Measurements from ENCODE around the gene F12. TPM values are rescaled to one million over a fixed set of nuclear protein-coding genes. Genes with fewer than 3 reads are reported as not detected.

The F12 gene
- total RNA-seq, 1 experiment from 2014 or later: 3.2 TPM

DNA sequence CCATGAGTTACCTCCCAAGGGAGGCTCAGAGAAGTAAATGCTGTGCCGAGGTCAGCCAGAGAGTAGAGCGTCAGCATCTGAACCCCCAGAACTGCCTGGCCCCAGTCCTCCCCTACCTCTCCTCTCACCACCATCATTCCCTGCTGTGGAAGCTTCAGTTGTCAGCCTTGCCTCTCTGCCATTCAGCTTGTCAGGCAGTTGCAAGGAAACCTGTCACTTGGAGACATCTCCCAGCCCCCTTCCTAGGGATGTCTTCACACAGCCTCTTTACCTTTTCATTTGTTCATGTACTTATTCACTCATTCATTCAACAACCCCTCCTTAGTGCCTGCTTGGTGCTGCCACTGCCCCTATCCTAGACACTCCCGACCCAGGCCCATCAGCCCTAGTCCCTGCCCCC is 49.5 kb downstream of the F12 start:
- H3K4me3 ChIP-seq (ENCODE audit: insufficient read depth, low read depth, low read length): no peak overlapping the region
- H3K27me3 ChIP-seq (ENCODE audit: control insufficient read depth, insufficient read depth, low read length): peaks cover 4% of the 10 kb centered on the region; the same call in 1 of the 2 replicates
- H3K36me3 ChIP-seq (replicated peaks; ENCODE audit: control insufficient read depth, insufficient read depth, low read length): no peaks in the 10 kb centered on the region
- no peak for DNase-seq

DNA sequence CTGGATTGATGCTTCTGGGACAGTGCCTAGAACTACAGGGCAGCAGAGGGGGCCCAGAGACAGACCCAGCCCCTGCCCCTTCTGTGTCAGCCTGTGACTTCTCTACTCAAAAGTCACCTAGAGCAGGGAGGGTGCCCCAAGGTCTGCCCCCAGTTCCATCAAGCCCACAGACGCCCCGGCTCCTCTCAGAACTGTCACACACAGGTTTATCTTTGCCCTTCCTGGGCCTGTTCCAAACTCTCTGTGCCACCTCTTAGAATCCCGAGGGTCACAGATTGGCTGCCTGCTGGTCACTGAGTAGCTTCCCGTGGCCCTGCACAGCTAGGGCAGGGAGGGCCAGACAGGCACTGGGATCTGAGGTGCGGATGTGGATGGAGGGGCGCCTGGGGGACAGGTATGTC is 49.9 kb downstream of the F12 start:
- no peak for DNase-seq

DNA sequence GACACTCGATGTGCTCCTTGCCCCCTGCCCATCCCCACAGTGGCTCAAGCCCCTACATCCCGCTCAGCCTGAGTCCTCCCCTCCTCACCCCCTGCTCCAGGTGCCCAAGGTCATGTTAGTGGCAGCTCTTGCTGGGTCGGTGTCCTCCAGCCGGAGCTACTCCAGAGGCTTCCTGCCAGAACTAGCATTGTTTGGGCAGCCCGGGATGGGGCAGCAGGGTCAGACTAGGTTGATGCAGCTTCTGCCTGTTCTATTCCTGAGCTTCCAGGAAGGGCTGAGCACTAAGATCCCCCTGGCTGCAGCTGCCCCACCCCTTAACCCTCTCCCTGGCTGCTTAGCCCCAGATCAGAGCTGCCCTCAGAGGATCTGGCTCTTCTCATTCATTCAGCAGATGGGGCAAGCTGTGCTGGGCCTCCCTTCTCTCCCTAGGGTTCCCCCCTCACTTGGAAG is 51.0 kb downstream of the F12 start:
- H3K27me3 ChIP-seq (ENCODE audit: control insufficient read depth, insufficient read depth, low read length): peaks cover 4% of the 10 kb centered on the region; the same call in 1 of the 2 replicates
- DNase-seq: peak; percentile 31
- H3K4me3 ChIP-seq (ENCODE audit: insufficient read depth, low read depth, low read length): no peak overlapping the region
- H3K36me3 ChIP-seq (replicated peaks; ENCODE audit: control insufficient read depth, insufficient read depth, low read length): no peaks in the 10 kb centered on the region

More for the DNA sequence above, 49.9 kb downstream of the F12 start:
- no peak overlapping the region for H3K4me3 ChIP-seq (ENCODE audit: insufficient read depth, low read depth, low read length)
- no peaks in the 10 kb centered on the region for H3K36me3 ChIP-seq (replicated peaks; ENCODE audit: control insufficient read depth, insufficient read depth, low read length)
- H3K27me3 ChIP-seq (ENCODE audit: control insufficient read depth, insufficient read depth, low read length): peaks cover 4% of the 10 kb centered on the region; the same call in 1 of the 2 replicates

DNA sequence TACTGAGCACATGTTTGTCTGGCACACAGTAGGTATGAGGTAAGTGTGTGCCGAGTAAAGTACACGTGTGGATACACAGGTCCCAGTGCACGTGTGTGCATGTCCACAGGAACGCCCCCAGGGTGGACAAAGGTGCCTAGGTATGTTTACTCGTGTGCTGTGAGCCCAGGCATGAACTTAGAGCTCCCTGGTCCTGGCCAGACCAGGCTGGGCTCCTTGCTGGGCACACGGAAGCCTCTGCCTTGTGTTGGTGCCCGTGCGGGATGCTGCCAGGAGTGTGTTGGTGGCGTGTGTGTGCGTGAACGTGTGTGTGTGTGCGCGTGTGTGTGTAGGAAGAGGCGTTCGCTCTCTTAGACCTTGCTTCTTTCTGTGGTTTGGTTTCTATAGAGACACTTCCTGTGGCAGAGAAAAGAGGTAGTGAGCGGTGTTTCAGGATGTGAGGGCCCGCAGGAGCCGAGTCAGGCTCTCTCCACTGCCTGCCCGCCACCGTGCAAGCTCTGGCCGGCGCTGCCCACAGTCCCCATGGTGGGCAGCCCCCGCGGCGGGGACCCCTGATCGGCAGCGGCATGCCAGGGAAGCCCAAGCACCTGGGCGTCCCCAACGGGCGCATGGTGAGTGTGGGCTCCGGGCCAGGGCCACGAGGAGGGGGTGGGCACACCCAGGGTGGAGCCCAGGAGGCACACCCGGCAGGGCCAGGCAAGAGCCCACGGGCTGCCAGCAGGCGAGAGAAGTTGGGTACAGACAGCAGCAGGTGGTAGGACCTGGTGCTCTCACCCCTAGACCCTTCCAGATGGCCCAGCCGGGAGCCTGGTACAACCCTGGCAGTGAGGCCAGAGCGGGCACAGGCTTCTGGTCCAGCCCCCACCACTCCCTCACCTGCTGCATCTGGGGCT is 51.7 kb downstream of the F12 start, which contains the start of gene RGS14:
Gene RGS14, plus strand, starts transcription at position 466 of the 893 bp plus-strand sequence. Its CDS starts 101 bp downstream, at position 567.
- Histone ChIP-seq H3K36me3 (replicated peaks; ENCODE audit: control insufficient read depth, insufficient read depth, low read length) (no peaks in the 10 kb centered on the region), H3K27me3 (ENCODE audit: control insufficient read depth, insufficient read depth, low read length) (peaks cover 4% of the 10 kb centered on the region; the same call in 1 of the 2 replicates), H3K4me3 (ENCODE audit: insufficient read depth, low read depth, low read length) (no peak within 1 kb of the TSS)
- DNase-seq: peak; percentile 50

DNA sequence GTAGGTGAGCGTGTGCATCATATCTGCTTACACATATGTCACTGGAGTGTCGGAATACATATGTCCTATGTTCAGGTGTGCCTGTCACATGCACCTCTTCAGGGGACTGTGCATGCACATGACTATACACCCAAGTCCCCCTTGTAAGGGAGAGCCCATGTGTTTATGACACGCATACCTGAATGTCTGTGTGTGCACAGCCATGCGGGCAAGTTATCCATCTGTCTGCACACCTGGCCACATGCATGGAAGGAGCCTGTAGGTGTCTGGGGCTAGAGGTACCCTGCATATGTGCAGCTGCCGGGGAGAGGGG is 52.3 kb downstream of the F12 start:
- no peak for DNase-seq
- peaks cover 2% of the 10 kb centered on the region; the same call in 1 of the 2 replicates for H3K27me3 ChIP-seq (ENCODE audit: control insufficient read depth, insufficient read depth, low read length)

DNA sequence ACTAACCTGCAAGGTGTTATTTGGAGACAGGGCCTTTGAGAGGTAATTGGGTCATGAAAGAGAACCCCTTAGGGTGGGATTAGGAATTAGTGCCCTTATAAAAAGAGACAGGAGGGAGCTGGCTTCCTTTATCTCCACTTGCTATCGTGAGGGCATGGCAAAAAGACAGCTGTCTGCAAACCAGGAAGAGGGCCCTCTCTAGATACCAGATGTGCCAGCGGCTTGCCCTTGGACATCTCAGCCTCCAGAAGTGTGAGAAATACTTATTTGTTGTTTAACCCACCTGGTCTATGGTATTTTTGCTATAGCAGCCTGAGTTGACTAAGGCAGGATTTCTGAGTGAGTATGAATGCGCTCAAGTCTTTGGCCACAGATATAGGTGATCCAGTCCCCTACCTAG is 52.6 kb downstream of the F12 start:
- DNase-seq: no peak
- Histone ChIP-seq H3K4me3 (ENCODE audit: insufficient read depth, low read depth, low read length) (no peak overlapping the region), H3K36me3 (replicated peaks; ENCODE audit: control insufficient read depth, insufficient read depth, low read length) (no peaks in the 10 kb centered on the region), H3K27me3 (ENCODE audit: control insufficient read depth, insufficient read depth, low read length) (no peaks in the 10 kb centered on the region)

More for the DNA sequence above, 52.3 kb downstream of the F12 start:
- Histone ChIP-seq H3K4me3 (ENCODE audit: insufficient read depth, low read depth, low read length) (no peak overlapping the region), H3K36me3 (replicated peaks; ENCODE audit: control insufficient read depth, insufficient read depth, low read length) (no peaks in the 10 kb centered on the region)

DNA sequence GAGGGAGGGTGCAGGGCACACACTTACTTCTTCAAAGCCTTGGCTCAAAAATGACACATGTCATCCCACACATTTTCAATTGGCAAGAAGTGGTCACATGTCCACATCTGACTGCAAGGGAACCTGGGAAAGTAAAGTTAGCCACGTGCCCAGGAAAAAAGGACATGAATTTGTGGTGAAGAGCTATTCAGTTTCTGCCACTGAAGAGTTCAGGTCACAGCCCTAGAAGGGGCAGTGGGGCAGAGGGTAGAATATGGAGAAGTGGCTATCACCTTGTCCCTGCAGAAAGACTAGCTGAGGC is 53.5 kb downstream of the F12 start:
- no peaks in the 10 kb centered on the region for H3K27me3 ChIP-seq (ENCODE audit: control insufficient read depth, insufficient read depth, low read length)
- H3K4me3 ChIP-seq (ENCODE audit: insufficient read depth, low read depth, low read length): no peak overlapping the region
- H3K36me3 ChIP-seq (replicated peaks; ENCODE audit: control insufficient read depth, insufficient read depth, low read length): no peaks in the 10 kb centered on the region
- no peak for DNase-seq

DNA sequence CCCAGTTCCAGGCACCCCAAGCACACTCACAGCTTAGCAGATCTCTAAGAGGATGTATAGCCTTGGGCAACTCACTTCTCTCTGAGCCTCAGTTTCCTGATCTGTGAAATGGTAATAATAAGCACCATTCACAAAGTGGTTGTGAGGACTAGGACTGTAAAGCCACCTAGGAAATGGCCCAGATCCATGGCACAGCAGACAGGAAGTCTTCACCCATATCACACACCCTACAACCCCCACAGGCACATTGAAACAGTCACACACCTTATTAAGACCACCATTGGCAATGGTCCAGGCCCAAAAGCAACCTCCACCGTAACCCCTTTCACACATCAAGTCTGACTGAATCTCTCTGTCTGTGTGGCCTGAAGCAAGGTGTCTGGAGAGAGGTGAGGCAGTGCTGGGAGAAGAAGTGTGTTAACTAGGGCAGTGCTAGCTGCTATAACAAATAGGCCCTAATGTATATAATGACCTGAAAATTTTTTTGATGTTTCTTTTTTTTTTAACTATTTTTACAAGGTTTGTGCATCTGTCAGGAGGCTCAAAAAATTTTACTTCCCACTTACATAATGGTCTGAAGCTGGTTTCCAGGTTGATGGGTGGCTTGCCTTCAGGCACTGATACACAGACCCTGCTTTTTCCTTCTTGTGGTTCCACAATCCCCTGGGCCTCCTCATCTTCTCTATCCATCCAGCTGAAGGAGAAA is 54.0 kb downstream of the F12 start:
- H3K4me3 ChIP-seq (ENCODE audit: insufficient read depth, low read depth, low read length): no peak overlapping the region
- no peak for DNase-seq

DNA sequence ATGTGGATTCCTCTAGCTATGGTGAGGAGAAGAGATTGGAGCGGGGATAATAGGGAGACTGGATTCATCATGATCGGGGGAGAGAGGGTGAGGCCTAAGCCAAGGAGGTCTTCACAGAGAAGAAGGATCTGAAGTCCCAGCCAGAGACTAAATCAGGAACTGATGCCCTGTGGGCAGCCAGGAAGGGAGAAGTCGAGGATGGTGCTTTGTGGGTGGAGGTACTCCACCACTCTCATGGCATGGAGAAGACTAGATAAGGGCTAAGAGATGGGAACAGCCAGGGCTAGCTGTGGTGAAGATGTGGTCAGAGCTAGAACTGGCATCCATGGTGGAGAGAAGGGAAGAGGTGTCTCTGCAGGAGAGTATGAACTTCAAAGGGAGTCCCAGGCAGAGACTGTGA is 54.7 kb downstream of the F12 start:
- no peaks in the 10 kb centered on the region for H3K27me3 ChIP-seq (ENCODE audit: control insufficient read depth, insufficient read depth, low read length)
- H3K4me3 ChIP-seq (ENCODE audit: insufficient read depth, low read depth, low read length): no peak overlapping the region
- H3K36me3 ChIP-seq (replicated peaks; ENCODE audit: control insufficient read depth, insufficient read depth, low read length): peaks cover 2% of the 10 kb centered on the region; the same call in 1 of the 2 replicates
- DNase-seq: no peak

More for the DNA sequence above, 54.0 kb downstream of the F12 start:
- H3K27me3 ChIP-seq (ENCODE audit: control insufficient read depth, insufficient read depth, low read length): no peaks in the 10 kb centered on the region
- no peaks in the 10 kb centered on the region for H3K36me3 ChIP-seq (replicated peaks; ENCODE audit: control insufficient read depth, insufficient read depth, low read length)

DNA sequence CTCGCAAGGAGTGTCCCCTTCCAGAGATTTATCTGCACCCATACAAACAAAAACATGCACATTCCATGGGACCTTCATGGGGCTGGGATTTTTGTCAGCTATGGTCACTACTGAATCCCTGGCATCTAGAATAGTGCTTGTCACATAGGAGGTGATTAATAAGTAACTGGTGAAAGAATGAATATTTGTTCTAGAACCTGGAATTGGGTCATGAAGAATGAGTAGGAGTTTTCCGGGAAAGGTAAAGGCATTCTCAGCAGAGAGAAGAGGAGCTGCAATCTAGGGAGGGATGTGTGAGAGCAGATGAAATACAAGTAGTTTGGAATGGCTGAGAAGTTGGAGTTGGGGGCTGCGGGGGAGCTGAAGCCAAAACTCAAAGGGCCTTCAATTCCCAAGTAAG is 55.1 kb downstream of the F12 start:
- Histone ChIP-seq H3K27me3 (ENCODE audit: control insufficient read depth, insufficient read depth, low read length) (no peaks in the 10 kb centered on the region), H3K36me3 (replicated peaks; ENCODE audit: control insufficient read depth, insufficient read depth, low read length) (peaks cover 5% of the 10 kb centered on the region), H3K4me3 (ENCODE audit: insufficient read depth, low read depth, low read length) (no peak overlapping the region)
- DNase-seq: no peak

DNA sequence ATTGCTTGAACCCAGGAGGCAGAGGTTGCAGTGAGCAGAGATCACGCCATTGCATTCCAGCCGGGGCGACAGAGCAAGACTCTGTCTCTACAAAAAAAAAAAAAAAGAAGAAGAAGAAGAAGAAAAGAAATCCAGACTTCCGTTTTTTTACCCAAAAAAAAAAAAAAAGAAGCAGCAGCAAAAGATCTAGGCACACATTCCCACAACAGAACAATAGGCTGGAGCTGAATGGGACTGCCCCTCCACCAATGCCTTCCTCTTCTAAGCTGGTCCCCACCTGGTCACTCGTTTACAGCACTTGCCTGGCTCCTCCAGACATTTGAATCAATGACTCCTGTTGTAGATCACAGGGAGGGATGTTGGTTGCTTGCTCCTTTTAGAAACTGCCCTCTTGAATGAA is 56.3 kb downstream of the F12 start:
- H3K27me3 ChIP-seq (ENCODE audit: control insufficient read depth, insufficient read depth, low read length): no peaks in the 10 kb centered on the region
- peaks cover 7% of the 10 kb centered on the region for H3K36me3 ChIP-seq (replicated peaks; ENCODE audit: control insufficient read depth, insufficient read depth, low read length)
- H3K4me3 ChIP-seq (ENCODE audit: insufficient read depth, low read depth, low read length): no peak overlapping the region
- no peak for DNase-seq

Other genes with a start within 250 kb of the F12 start
- gene RAB24, start 105.8 kb downstream of the F12 start, total RNA-seq (2014; rRNA removed; shearing (Covaris generic)): 25.4 and 35.7 TPM in 2 replicates
- gene PRELID1, start 105.8 kb downstream of the F12 start, total RNA-seq (2014; rRNA removed; shearing (Covaris generic)): 360 and 469 TPM in 2 replicates
- gene MXD3, start 97.7 kb downstream of the F12 start, total RNA-seq (2014; rRNA removed; shearing (Covaris generic)): 26.4 and 27.2 TPM in 2 replicates
- 221 and 225 TPM in 2 replicates for gene LMAN2, start 57.9 kb downstream of the F12 start, total RNA-seq (2014; rRNA removed; shearing (Covaris generic))
- 31.0 and 32.4 TPM in 2 replicates for gene RGS14, start 51.6 kb downstream of the F12 start, total RNA-seq (2014; rRNA removed; shearing (Covaris generic))
- gene SLC34A1, start 25.1 kb downstream of the F12 start, total RNA-seq (2014; rRNA removed; shearing (Covaris generic)): not detected in 2 replicates
- gene PFN3, start 8.9 kb downstream of the F12 start, total RNA-seq (2014; rRNA removed; shearing (Covaris generic)): not detected in 2 replicates
- gene GRK6, start 17.1 kb upstream of the F12 start, total RNA-seq (2014; rRNA removed; shearing (Covaris generic)): 62.4 and 66.8 TPM in 2 replicates
- 11.4 and 12.1 TPM in 2 replicates for gene PRR7, start 37.2 kb upstream of the F12 start, total RNA-seq (2014; rRNA removed; shearing (Covaris generic))
- 165 and 216 TPM in 2 replicates for gene DBN1, start 64.1 kb upstream of the F12 start, total RNA-seq (2014; rRNA removed; shearing (Covaris generic))
- 71.9 and 97.3 TPM in 2 replicates for gene PDLIM7, start 88.0 kb upstream of the F12 start, total RNA-seq (2014; rRNA removed; shearing (Covaris generic))
- 0.76 and 3.2 TPM in 2 replicates for gene DOK3, start 100.3 kb upstream of the F12 start, total RNA-seq (2014; rRNA removed; shearing (Covaris generic))
- gene DDX41, start 107.4 kb upstream of the F12 start, total RNA-seq (2014; rRNA removed; shearing (Covaris generic)): 96.5 and 106 TPM in 2 replicates
- gene FAM193B, start 145.0 kb upstream of the F12 start, total RNA-seq (2014; rRNA removed; shearing (Covaris generic)): 70.2 and 80.0 TPM in 2 replicates
- 52.3 and 59.4 TPM in 2 replicates for gene TMED9, start 182.6 kb upstream of the F12 start, total RNA-seq (2014; rRNA removed; shearing (Covaris generic))
- 29.7 and 37.3 TPM in 2 replicates for gene B4GALT7, start 190.6 kb upstream of the F12 start, total RNA-seq (2014; rRNA removed; shearing (Covaris generic))

All from H7 (cell line).